GM18505 (cell line): ENCODE data around the gene CEP85L.

Experiments
- ATAC-seq: cut with Tn5 transposase; IDR thresholded peaks from one replicate; pipeline ENCODE4 v1.9.1; 2021; ENCODE audit not compliant: unreplicated experiment
- POLR2A ChIP-seq: IDR thresholded peaks from 4 replicates; pipeline ENCODE4 v1.6.1; 2011; ENCODE audit warnings: borderline replicate concordance; ENCODE audit not compliant: insufficient read depth, insufficient read length; ENCODE audit errors: extremely low read depth

Gene CEP85L

GRCh38 chr6:118630067-118630466 is 21.3 kb downstream of the CEP85L start:
- no peak for ATAC-seq
- no peak for TF ChIP-seq POLR2A

- TF ChIP-seq POLR2A = no peak
- no peak for ATAC-seq
Measured at GRCh38 chr6:118627724-118628123, 23.7 kb downstream of the CEP85L start.

DNA sequence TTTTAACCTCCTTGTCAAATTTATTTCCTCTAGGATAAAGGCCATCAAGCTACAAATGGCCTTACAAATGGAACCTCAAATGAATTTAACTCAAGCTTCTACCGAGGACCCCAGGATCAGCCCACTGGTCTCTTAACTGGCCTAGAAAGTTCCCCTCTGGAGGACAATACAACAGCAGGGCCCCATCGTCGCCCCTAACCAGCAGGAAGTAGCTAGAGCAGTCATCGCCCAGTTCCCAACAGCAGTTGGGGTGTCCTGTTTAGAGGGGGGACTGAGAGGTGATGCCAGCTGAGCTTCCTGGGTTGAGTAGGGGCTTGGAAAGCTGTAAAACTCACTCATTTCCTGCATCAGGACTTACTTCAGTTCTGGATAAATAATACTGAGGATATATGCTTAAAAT is 25.6 kb downstream of the CEP85L start:
- ATAC-seq = no peak
- no peak for TF ChIP-seq POLR2A

DNA sequence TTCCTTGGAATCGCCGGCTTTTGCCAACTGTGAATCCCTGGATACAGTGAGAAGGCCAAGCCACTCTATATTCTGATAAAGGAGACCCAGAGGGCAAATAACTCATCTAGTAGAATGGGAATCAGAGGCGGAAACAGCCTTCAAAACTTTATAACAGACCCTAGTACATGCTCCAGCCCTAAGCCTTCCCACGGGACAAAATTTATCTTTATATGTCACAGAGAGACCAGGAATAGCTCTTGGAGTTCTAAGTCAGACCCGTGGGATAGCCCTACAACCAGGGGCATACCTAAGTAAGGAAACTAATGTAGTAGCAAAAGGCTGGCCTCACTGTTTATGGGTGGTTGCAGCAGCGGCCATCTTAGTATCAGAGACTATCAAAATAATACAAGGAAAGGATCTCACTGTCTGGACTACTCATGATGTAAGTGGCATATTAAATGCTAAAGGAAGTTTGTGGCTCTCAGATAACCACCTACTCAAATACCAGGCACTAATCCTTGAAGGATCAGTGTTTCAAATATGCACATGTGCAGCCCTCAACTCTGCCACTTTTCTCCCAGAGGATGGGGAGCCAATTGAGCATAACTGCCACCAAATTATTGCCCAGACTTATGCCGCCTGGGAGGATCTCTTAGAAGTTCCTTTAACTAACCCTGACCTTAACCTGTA is 29.5 kb downstream of the CEP85L start:
- no peak for ATAC-seq
- TF ChIP-seq POLR2A = no peak

GRCh38 chr6:118620202-118620601 is 31.2 kb downstream of the CEP85L start:
- TF ChIP-seq POLR2A = no peak
- ATAC-seq = no peak

DNA sequence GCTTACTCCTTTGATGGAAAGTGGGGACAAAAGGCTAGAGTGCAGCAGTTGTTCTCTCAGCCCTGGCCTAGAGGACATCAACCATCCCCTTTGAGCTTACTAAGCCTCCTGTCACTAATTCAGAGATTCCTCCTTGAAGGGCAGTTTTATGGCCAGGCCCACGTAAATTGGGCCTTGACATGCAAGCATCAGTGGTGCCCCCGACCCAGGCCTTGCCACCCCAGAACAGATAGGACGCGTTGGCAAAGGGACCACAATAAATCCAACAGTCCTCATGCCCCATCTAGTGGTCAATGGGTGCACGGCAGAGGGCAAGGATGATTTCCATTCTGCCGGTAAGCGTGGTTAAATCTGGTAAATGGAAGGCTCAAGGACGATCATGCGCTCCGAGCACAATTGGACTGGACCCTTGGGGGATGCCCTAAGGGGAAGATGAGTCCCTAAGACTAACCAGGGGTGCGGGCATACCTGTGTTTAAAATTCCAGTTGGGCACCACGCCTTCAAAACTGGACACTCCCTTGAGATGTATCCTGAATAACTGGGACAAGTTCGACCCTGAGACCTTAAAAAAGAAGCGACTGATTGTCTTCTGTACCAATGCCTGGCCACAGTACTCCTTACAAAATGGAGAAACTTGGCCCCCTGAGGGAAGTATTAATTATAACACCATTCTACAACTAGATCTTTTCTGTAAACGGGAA is 32.6 kb downstream of the CEP85L start:
- TF ChIP-seq POLR2A = no peak
- peak; percentile 81 for ATAC-seq

DNA sequence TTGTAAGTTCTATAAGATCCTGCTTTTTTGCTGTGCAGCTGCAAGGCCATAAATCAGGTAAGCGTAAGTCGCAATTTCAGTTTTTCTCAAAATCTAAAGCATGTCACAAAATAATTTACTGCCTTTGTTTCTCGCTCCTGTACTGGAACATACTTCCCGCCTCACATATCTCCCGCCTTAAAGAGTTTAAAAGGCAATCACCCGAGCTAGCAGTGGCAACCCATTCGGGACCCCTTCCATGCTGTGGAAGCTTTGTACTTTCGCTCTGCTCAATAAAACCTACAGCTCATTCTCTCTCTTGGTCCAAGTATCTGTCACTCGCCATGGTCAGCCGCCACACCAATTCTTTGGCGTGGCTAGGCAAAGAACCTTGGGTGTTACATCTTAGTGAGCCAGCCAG is 34.0 kb downstream of the CEP85L start:
- no peak for ATAC-seq

GRCh38 chr6:118611334-118611733 is 40.1 kb downstream of the CEP85L start:
- no peak for TF ChIP-seq POLR2A
- no peak for ATAC-seq

More for the DNA sequence above, 34.0 kb downstream of the CEP85L start:
- TF ChIP-seq POLR2A = no peak

DNA sequence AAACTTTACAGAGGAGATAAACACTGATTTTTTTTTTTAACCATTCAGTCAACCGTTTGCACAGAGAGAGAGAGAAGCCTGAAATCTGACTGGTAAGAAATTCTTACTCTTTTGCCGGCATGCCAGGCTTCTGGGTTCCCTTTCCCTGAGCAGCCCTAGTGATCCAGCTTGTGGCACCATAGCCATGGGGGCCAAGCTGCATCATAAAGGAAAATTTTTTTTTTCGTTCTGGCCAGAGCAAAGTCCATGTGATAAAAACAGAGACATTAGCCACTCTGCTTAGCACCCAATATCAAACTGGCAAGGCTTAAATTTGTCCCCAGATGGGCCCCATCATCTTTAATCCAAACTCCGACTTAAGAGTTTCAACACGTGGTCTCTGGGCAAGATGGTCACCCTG is 44.5 kb downstream of the CEP85L start:
- no peak for ATAC-seq
- TF ChIP-seq POLR2A = no peak

- TF ChIP-seq POLR2A = no peak
- ATAC-seq = no peak
Measured at GRCh38 chr6:118606268-118606667, 45.1 kb downstream of the CEP85L start.

- no peak for ATAC-seq
- TF ChIP-seq POLR2A = no peak
Measured at GRCh38 chr6:118603372-118603771, 48.0 kb downstream of the CEP85L start.

- no peak for ATAC-seq
- TF ChIP-seq POLR2A = no peak
Measured at GRCh38 chr6:118602300-118602699, 49.1 kb downstream of the CEP85L start.

GRCh38 chr6:118598324-118598723 is 53.1 kb downstream of the CEP85L start:
- ATAC-seq = no peak

GRCh38 chr6:118597636-118598035 is 53.8 kb downstream of the CEP85L start:
- TF ChIP-seq POLR2A = no peak
- ATAC-seq = no peak

More at GRCh38 chr6:118598324-118598723, 53.1 kb downstream of the CEP85L start:
- no peak for TF ChIP-seq POLR2A
